Peyer's patch (tissue), 4 donors: Measurements from ENCODE around the gene MSX2.

Experiments
- POLR2A ChIP-seq, 2 donors: fragments of 450-650 bp; IDR thresholded peaks; one replicate each; pipeline ENCODE4 v1.5.1; 2017; ENCODE audit warnings: antibody characterized with exemption in 2 of 2, mild to moderate bottlenecking in 2 of 2, moderate library complexity in 2 of 2
- TF ChIP-seq, protein P1 (sequence below), 6 experiments: fragments of 450-650 bp in 4 of 6; fragments of 200-600 bp in 2 of 6; sonication (generic) in 1 of 6; IDR thresholded peaks; one replicate each; pipeline ENCODE4 v1.5.1; 2017 to 2019; ENCODE audit warnings: antibody characterized with exemption in 6 of 6, mild to moderate bottlenecking in 3 of 6, moderate library complexity in 1 of 6

- TF ChIP-seq, protein P1, sequence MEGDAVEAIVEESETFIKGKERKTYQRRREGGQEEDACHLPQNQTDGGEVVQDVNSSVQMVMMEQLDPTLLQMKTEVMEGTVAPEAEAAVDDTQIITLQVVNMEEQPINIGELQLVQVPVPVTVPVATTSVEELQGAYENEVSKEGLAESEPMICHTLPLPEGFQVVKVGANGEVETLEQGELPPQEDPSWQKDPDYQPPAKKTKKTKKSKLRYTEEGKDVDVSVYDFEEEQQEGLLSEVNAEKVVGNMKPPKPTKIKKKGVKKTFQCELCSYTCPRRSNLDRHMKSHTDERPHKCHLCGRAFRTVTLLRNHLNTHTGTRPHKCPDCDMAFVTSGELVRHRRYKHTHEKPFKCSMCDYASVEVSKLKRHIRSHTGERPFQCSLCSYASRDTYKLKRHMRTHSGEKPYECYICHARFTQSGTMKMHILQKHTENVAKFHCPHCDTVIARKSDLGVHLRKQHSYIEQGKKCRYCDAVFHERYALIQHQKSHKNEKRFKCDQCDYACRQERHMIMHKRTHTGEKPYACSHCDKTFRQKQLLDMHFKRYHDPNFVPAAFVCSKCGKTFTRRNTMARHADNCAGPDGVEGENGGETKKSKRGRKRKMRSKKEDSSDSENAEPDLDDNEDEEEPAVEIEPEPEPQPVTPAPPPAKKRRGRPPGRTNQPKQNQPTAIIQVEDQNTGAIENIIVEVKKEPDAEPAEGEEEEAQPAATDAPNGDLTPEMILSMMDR (IDR thresholded peaks at IDR 0.05), result no peak
- TF ChIP-seq POLR2A (IDR thresholded peaks at IDR 0.05), result no peak
Measured at GRCh38 chr5:174733836-174734235, 9.5 kb downstream of the MSX2 start.
